Type B pancreatic cell (in vitro differentiated cells): ENCODE data around the gene KRT76. TPM values are rescaled to one million over a fixed set of nuclear protein-coding genes. Genes with fewer than 3 reads are reported as not detected.

ENCODE experiments used
- DNase-seq: peaks from one replicate; pipeline ENCODE4 v3.0.0; 2021; ENCODE audit warnings: mixed read lengths; ENCODE audit not compliant: unreplicated experiment; ENCODE audit errors: extremely low spot score
- H3K27ac Mint-ChIP-seq: 2 replicates; pipeline ENCODE4 v1.8.0; 2021; ENCODE audit warnings: mild to moderate bottlenecking, mixed read lengths
- H3K27me3 Mint-ChIP-seq: 2 replicates; pipeline ENCODE4 v1.8.0; 2021; ENCODE audit warnings: mixed read lengths
- H3K36me3 Mint-ChIP-seq: 2 replicates; pipeline ENCODE4 v1.8.0; 2021; ENCODE audit warnings: mixed read lengths
- H3K4me1 Mint-ChIP-seq: one replicate; pipeline ENCODE4 v1.8.0; 2021; ENCODE audit warnings: mixed read lengths; ENCODE audit not compliant: unreplicated experiment
- H3K4me3 Mint-ChIP-seq: 2 replicates; pipeline ENCODE4 v1.8.0; 2021; ENCODE audit warnings: mild to moderate bottlenecking, mixed read lengths
- H3K9me3 Mint-ChIP-seq: 2 replicates; pipeline ENCODE4 v1.8.0; 2021; ENCODE audit warnings: mixed read lengths
- total RNA-seq: library from RNA; stranded (reverse); gene quantifications from 2 replicates; pipeline ENCODE4 v1.2.1, GENCODE V29; 2021; ENCODE audit warnings: low replicate concordance
- TF ChIP-seq, protein P1 (sequence below): fragments of 200-600 bp; sonication (generic); conservative IDR thresholded peaks from 2 replicates; pipeline ENCODE4 v1.5.0; 2021; ENCODE audit warnings: antibody characterized with exemption, mild to moderate bottlenecking

The KRT76 gene
- total RNA-seq, 1 donor from 2014 or later: not detected

DNA sequence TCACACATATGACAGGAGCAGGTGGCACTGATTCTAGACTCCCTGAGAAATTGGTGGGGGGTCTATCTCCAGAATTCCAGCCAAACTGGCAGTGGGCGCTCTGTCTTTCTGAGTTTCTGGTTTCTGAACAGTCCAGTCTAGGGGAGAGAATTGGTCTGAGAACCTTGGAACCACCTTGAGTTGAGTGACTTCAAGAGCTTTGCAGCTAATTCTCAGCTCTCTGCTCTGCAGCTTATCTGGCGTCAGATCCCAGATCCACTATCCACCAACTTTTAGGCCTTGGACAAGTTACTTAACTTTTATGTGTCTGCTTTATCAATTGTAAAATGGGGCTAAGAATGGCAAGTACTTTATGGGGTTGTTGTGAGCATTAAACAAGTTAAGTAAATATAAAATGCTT, 1.7 kb upstream of the KRT76 start:
- TF ChIP-seq, protein P1, sequence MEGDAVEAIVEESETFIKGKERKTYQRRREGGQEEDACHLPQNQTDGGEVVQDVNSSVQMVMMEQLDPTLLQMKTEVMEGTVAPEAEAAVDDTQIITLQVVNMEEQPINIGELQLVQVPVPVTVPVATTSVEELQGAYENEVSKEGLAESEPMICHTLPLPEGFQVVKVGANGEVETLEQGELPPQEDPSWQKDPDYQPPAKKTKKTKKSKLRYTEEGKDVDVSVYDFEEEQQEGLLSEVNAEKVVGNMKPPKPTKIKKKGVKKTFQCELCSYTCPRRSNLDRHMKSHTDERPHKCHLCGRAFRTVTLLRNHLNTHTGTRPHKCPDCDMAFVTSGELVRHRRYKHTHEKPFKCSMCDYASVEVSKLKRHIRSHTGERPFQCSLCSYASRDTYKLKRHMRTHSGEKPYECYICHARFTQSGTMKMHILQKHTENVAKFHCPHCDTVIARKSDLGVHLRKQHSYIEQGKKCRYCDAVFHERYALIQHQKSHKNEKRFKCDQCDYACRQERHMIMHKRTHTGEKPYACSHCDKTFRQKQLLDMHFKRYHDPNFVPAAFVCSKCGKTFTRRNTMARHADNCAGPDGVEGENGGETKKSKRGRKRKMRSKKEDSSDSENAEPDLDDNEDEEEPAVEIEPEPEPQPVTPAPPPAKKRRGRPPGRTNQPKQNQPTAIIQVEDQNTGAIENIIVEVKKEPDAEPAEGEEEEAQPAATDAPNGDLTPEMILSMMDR: no peak
- H3K27me3 Mint-ChIP-seq: peaks cover 46% of the 10 kb centered on the region
- H3K4me3 Mint-ChIP-seq: no peak overlapping the region
- no peak overlapping the region for H3K27ac Mint-ChIP-seq
- no peak for DNase-seq
- H3K9me3 Mint-ChIP-seq: no peaks in the 10 kb centered on the region
- no peaks in the 10 kb centered on the region for H3K4me1 Mint-ChIP-seq
- H3K36me3 Mint-ChIP-seq: no peaks in the 10 kb centered on the region

DNA sequence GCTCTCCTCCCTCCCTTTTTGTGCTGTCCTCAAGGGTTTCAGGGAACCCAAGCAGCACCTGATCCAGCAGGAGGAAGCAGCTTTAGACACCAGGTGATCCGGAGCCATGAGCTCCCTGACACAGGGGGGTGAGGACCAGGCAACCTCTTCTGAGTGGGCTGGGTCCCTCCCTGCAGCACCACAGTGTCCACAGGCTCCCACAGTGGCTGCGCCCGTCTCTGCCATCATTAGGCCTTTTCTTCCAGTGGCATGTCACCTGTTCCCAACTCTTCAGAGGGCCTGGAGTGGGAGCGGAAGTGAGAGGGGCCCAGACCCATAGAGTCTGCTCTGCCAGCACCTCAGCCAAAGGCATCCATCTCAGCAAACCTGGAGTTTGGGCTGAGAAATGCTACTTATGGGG, 421 bp upstream of the KRT76 start:
- TF ChIP-seq, protein P1: no peak
- Mint-ChIP-seq H3K4me3 (no peak overlapping the region), H3K9me3 (no peaks in the 10 kb centered on the region), H3K4me1 (no peaks in the 10 kb centered on the region), H3K27me3 (peaks cover 56% of the 10 kb centered on the region), H3K36me3 (no peaks in the 10 kb centered on the region), H3K27ac (no peak overlapping the region)
- DNase-seq: no peak

DNA sequence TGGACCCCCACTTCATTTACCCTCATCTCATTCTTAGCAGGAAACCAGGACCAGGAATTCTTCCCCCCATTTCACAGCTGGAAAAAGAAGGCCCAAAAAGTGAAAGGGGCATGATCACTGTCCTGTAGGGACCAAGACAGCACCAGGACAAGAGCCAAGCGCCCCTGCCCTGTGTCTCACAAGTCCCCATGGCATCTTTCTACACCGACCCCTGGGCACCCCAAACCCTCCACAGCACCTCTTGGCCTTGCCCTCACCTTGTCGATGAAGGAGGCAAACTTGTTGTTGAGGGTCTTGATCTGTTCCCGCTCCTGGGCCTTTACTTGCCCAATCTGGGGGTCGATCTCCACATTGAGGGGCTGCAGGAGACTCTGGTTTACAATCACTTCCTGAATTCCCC, 710 bp downstream of the KRT76 start:
- TF ChIP-seq, protein P1: no peak
- no peaks in the 10 kb centered on the region for H3K4me1 Mint-ChIP-seq
- H3K27me3 Mint-ChIP-seq: peaks cover 58% of the 10 kb centered on the region
- no peak overlapping the region for H3K27ac Mint-ChIP-seq
- no peak overlapping the region for H3K4me3 Mint-ChIP-seq
- H3K9me3 Mint-ChIP-seq: no peaks in the 10 kb centered on the region
- no peak for DNase-seq
- no peaks in the 10 kb centered on the region for H3K36me3 Mint-ChIP-seq

DNA sequence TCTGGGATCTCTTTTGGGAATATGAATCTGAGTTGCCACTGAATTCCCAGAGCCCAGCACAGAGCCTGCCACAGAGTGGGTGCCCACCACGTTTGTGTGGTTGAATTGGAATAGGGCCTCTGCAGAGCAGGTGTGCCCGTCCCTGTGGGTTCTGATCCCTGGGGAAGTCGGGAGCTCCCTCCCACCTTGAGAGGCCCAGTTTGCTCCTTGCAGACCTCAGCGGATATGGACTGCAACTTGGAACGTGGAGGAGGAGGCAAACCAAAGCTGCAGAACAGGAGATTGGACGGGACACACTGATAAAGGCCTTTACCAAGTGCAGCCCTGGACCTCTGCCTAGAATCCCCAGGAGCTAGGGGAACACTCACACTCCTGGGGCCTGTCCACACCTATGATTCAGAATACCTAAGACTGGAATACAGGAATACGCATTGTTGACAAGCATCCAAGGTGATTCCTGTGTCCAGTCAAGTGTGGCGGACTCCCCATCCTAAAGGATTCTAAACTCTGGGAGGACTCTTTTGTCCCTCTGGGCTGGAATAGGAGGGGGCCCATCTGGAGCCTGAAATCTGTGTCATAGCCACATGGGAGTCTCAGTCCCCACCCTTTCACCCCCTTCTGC, 2.4 kb downstream of the KRT76 start:
- H3K4me1 Mint-ChIP-seq: no peaks in the 10 kb centered on the region
- no peak overlapping the region for H3K27ac Mint-ChIP-seq
- H3K27me3 Mint-ChIP-seq: peaks cover 58% of the 10 kb centered on the region
- no peaks in the 10 kb centered on the region for H3K9me3 Mint-ChIP-seq
- TF ChIP-seq, protein P1: no peak
- no peak for DNase-seq
- no peak overlapping the region for H3K4me3 Mint-ChIP-seq
- no peaks in the 10 kb centered on the region for H3K36me3 Mint-ChIP-seq

DNA sequence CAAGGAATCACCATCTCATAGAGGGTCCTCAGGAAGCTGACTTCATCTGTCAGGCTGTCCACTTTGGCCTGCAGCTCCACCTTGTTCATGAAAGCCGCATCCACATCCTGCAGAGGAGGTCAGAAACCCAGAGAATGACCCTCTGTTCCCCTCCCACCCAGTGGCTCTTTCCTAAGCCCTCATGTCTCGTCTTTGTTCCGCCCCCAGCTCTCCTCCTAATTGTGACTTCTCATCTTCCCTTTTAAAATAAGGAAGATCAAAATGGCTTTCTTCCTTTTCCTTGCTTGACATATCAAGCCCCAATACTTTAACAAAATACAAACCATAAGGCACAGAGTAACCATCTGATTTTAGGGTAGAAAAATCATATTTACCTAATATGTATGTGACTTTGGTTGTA, 4.4 kb downstream of the KRT76 start:
- H3K4me3 Mint-ChIP-seq: no peak overlapping the region
- H3K36me3 Mint-ChIP-seq: no peaks in the 10 kb centered on the region
- TF ChIP-seq, protein P1: no peak
- H3K4me1 Mint-ChIP-seq: no peaks in the 10 kb centered on the region
- H3K27ac Mint-ChIP-seq: no peak overlapping the region
- no peak for DNase-seq
- H3K9me3 Mint-ChIP-seq: no peaks in the 10 kb centered on the region
- H3K27me3 Mint-ChIP-seq: peaks cover 43% of the 10 kb centered on the region

DNA sequence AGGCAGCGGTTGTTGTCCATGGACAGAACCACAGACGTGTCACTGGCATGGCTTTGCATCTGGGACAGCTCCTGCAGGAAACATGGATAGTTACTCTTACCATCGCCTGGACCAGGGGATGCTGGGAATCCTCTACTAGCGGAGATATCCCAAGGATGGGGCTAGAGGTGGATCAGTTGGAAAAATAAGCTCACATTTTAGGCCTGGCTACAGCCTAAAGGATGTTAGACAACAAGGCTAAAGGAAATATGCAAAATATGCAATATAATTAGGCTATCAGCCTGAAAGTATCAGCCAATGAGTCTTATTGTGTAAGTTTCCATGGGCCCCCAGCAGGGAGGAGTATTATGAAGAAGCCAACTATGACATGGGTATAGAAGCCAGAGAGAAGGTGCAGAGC, 5.0 kb downstream of the KRT76 start:
- Mint-ChIP-seq H3K4me1 (no peaks in the 10 kb centered on the region), H3K27me3 (peaks cover 40% of the 10 kb centered on the region), H3K27ac (no peak overlapping the region), H3K4me3 (no peak overlapping the region), H3K9me3 (no peaks in the 10 kb centered on the region), H3K36me3 (no peaks in the 10 kb centered on the region)
- TF ChIP-seq, protein P1: no peak
- DNase-seq: no peak
